BLaER1 treated with 17β-estradiol and CSF1 and Interleukin-3, amounts not matched to agents 10 nM and 100 nM (cell line): ENCODE data around the gene PCSK7.

Source experiments
- H3K27ac ChIP-seq, 11 experiments: shearing (Covaris generic); formaldehyde crosslinking; 2 replicates each; pipeline ENCODE4 v1.8.1; 2022
- H3K27me3 ChIP-seq, 11 experiments: shearing (Covaris generic); formaldehyde crosslinking; 2 replicates each; pipeline ENCODE4 v1.8.1; 2022
- H3K36me3 ChIP-seq, 11 experiments: shearing (Covaris generic); formaldehyde crosslinking; 2 replicates each; pipeline ENCODE4 v1.8.1; 2022
- H3K4me1 ChIP-seq, 10 experiments: shearing (Covaris generic); formaldehyde crosslinking; 2 replicates each; pipeline ENCODE4 v1.8.1; 2022
- H3K4me2 ChIP-seq, 11 experiments: shearing (Covaris generic); formaldehyde crosslinking; 2 replicates each; pipeline ENCODE4 v1.8.1; 2022
- H3K4me3 ChIP-seq, 10 experiments: shearing (Covaris generic); formaldehyde crosslinking; 2 replicates each; pipeline ENCODE4 v1.8.1; 2022
- H3K9ac ChIP-seq, 11 experiments: shearing (Covaris generic); formaldehyde crosslinking; 2 replicates each; pipeline ENCODE4 v1.8.1; 2022
- H3K9me3 ChIP-seq, 11 experiments: shearing (Covaris generic); formaldehyde crosslinking; replicated peaks in 1 of 11; 2 replicates each; pipeline ENCODE4 v1.8.1; 2022
- H4K20me1 ChIP-seq, 11 experiments: shearing (Covaris generic); formaldehyde crosslinking; 2 replicates each; pipeline ENCODE4 v1.8.1; 2022
- Cebpa-rat ChIP-seq, 11 experiments: shearing (Covaris generic); IDR thresholded peaks; 2 replicates each; pipeline ENCODE4 v1.8.1; 2022

Gene PCSK7

DNA sequence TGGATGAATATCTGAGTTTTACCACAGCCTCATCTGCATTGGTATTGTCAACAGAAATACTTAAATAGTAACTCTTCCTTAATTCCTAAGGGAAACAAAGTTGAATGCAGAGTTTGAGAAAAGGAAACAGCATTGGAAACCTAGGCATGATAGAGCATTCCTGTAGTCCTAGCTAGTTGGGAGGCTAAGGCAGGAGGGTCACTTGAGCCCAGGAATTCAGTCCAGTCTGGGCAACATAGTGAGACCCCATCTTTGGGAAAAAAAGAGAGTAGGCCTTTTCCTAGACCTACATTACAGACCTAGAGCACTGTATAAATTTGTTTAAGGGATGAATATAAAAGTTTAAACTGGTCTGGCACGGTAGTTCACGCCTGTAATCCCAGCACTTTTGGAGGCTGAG, 74.4 kb downstream of the PCSK7 start:
- Histone ChIP-seq H3K9ac (no peak overlapping the region), H3K9me3 (no peaks in the 10 kb centered on the region), H3K4me1 (0 out of 20 replicates have a peak, but pooled peaks cover 0 to 10% (median 0%) of the 10 kb centered on the region in 10 experiments), H3K36me3 (peaks cover 89 to 100% (median 99%) of the 10 kb centered on the region in 11 experiments), H4K20me1 (peaks cover 88 to 100% (median 100%) of the 10 kb centered on the region in 11 experiments), H3K4me2 (no peak overlapping the region), H3K4me3 (no peak overlapping the region), H3K27me3 (no peaks in the 10 kb centered on the region), H3K27ac (no peak overlapping the region)
- no peak for TF ChIP-seq Cebpa-rat (IDR thresholded peaks at IDR 0.05)

DNA sequence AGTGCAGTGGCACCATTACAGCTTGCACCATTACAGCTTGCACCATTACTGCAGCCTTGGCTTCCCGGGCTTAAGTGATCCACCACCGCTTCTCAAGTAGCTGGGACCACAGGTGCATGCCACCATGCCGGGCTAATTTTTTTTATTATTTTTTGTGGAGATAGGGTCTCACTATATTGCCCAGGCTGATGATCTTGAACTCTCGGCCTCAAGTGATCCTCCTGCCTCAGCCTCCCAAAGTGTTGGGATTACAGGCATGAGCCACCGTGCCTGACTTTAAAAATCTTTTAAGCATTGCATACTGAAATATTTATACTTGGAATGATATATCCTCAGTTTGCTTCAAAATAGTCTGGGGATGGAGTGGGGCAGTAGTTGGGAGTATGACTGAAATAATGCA, 77.4 kb downstream of the PCSK7 start:
- Histone ChIP-seq H3K9me3 (no peaks in the 10 kb centered on the region), H3K36me3 (peaks cover 83 to 100% (median 97%) of the 10 kb centered on the region in 11 experiments), H3K27me3 (no peaks in the 10 kb centered on the region), H3K4me1 (peaks cover 0 to 22% (median 0%) of the 10 kb centered on the region in 10 experiments; a peak in 3 of 20 replicates), H3K4me3 (no peak overlapping the region), H4K20me1 (peaks cover 99 to 100% (median 100%) of the 10 kb centered on the region in 11 experiments), H3K4me2 (no peak overlapping the region), H3K9ac (no peak overlapping the region), H3K27ac (no peak overlapping the region)
- no peak for TF ChIP-seq Cebpa-rat (IDR thresholded peaks at IDR 0.05)
